GM23248 (cell line): ENCODE data around the gene RPS29. TPM values are rescaled to one million over a fixed set of nuclear protein-coding genes. Genes with fewer than 3 reads are reported as not detected.
A peak's percentile ranks its signal among the peaks of the same experiment; 100 is the strongest.

Experiments used
- DNase-seq: peaks from one replicate; pipeline ENCODE4 v3.0.0-alpha.2; 2015
- H2AFZ ChIP-seq: fragments of 200-600 bp; sonication (generic); 2 replicates; pipeline ENCODE4 v1.6.1; 2016; ENCODE audit warnings: antibody characterized with exemption
- H3F3A ChIP-seq: fragments of 200-600 bp; sonication (generic); 2 replicates; pipeline ENCODE4 v1.6.1; 2016; ENCODE audit warnings: mild to moderate bottlenecking, antibody characterized with exemption, mixed run types; ENCODE audit not compliant: insufficient read depth
- H3K27ac ChIP-seq: fragments of 200-600 bp; sonication (generic); 2 replicates; pipeline ENCODE4 v1.5.1; 2016; ENCODE audit warnings: mild to moderate bottlenecking
- H3K27me3 ChIP-seq: fragments of 200-600 bp; sonication (generic); replicated peaks from 2 replicates; pipeline ENCODE4 v1.6.1; 2016; ENCODE audit warnings: mild to moderate bottlenecking; ENCODE audit not compliant: insufficient read depth
- H3K36me3 ChIP-seq: fragments of 200-600 bp; sonication (generic); 2 replicates; pipeline ENCODE4 v1.6.1; 2016; ENCODE audit warnings: low read depth, mild to moderate bottlenecking
- H3K4me1 ChIP-seq: fragments of 200-600 bp; sonication (generic); 2 replicates; pipeline ENCODE4 v1.6.1; 2016; ENCODE audit warnings: mild to moderate bottlenecking; ENCODE audit not compliant: insufficient read depth
- H3K4me2 ChIP-seq: fragments of 200-600 bp; sonication (generic); one replicate; pipeline ENCODE4 v1.6.1; 2016; ENCODE audit warnings: mild to moderate bottlenecking; ENCODE audit not compliant: unreplicated experiment
- H3K4me3 ChIP-seq: fragments of 200-600 bp; sonication (generic); 2 replicates; pipeline ENCODE4 v1.5.1; 2016; ENCODE audit warnings: mild to moderate bottlenecking
- H3K79me2 ChIP-seq: fragments of 200-600 bp; sonication (generic); 2 replicates; pipeline ENCODE4 v1.6.1; 2016; ENCODE audit warnings: mild to moderate bottlenecking; ENCODE audit not compliant: insufficient read depth
- H3K9ac ChIP-seq: fragments of 200-600 bp; sonication (generic); 2 replicates; pipeline ENCODE4 v1.6.1; 2016; ENCODE audit warnings: mild to moderate bottlenecking
- H3K9me2 ChIP-seq: fragments of 200-600 bp; sonication (generic); 2 replicates; pipeline ENCODE4 v1.6.1; 2016; ENCODE audit warnings: mixed run types, mild to moderate bottlenecking, moderate library complexity; ENCODE audit not compliant: insufficient read depth
- H3K9me3 ChIP-seq: fragments of 200-600 bp; sonication (generic); one replicate; pipeline ENCODE4 v1.6.1; 2017; ENCODE audit warnings: low read depth
- H4K20me1 ChIP-seq: fragments of 200-600 bp; sonication (generic); 2 replicates; pipeline ENCODE4 v1.6.0; 2016; ENCODE audit not compliant: insufficient read depth
- EZH2 ChIP-seq: fragments of 200-600 bp; sonication (generic); IDR thresholded peaks from 2 replicates; pipeline ENCODE4 v1.6.1; 2018; ENCODE audit warnings: antibody characterized with exemption, mild to moderate bottlenecking; ENCODE audit not compliant: insufficient read depth, poor library complexity, severe bottlenecking
- EZH2phosphoT487 ChIP-seq: fragments of 200-600 bp; sonication (generic); IDR thresholded peaks from 2 replicates; pipeline ENCODE4 v1.6.1; 2018; ENCODE audit warnings: antibody characterized with exemption, moderate library complexity, mild to moderate bottlenecking, low read depth; ENCODE audit not compliant: insufficient read depth
- WGBS, 2 experiments: methylation state at CpG; one replicate each; pipeline ENCODE4 v1.1.6; 2015 to 2017; ENCODE audit warnings: low lambda C conversion rate in 2 of 2, low coverage in 1 of 2; ENCODE audit errors: missing lambda C conversion rate in 2 of 2; 5-methylcytosine and 5-hydroxymethylcytosine counted together
- in situ Hi-C: fragments of 300-500 bp; cut with MboI; formaldehyde crosslinking; loops from 2 replicates; pipeline ENCODE4 v1.15.0; 2020
- polyA plus RNA-seq: library from polyadenylated mRNA; unstranded; fragments of >200 nt; fragmentation: Nextera tagmentation; extraction: Ambion mirVana; gene quantifications from 2 replicates; pipeline ENCODE4 v1.2.1, GENCODE V29; 2016
- total RNA-seq: library from RNA; depleted of rRNA; stranded (reverse); fragments of >200 nt; shearing (Covaris generic); gene quantifications from 2 replicates; pipeline ENCODE4 v1.2.3, GENCODE V29; 2014

Gene RPS29
- total and polyA plus RNA-seq, 2 experiments from 2014 or later = 980 to 5,928 TPM

GRCh38 chr14:49550286-49551184, 35.6 kb downstream of the RPS29 start:
- no peaks in the 10 kb centered on the region for H3F3A ChIP-seq
- no peak overlapping the region for H3K4me3 ChIP-seq
- no peaks in the 10 kb centered on the region for H3K9me3 ChIP-seq
- WGBS, 2 experiments = 54 to 56% methylated on average over 5 of the region's 5 CpGs
- H3K4me2 ChIP-seq = peak overlapping the region; percentile 43
- no peak overlapping the region for H3K27ac ChIP-seq
- no peaks in the 10 kb centered on the region for H3K79me2 ChIP-seq
- no peaks in the 10 kb centered on the region; the same call in 1 of the 2 replicates for H3K27me3 ChIP-seq
- H3K36me3 ChIP-seq = no peaks in the 10 kb centered on the region
- DNase-seq = peak; percentile 38
- H3K9ac ChIP-seq = no peak overlapping the region
- TF ChIP-seq EZH2 = no peak
- no peak for TF ChIP-seq EZH2phosphoT487
- no peaks in the 10 kb centered on the region for H4K20me1 ChIP-seq
- H3K4me1 ChIP-seq = no peaks in the 10 kb centered on the region; the same call in 1 of the 2 replicates
- in situ Hi-C loops = no loop called here
- H3K9me2 ChIP-seq = no peaks in the 10 kb centered on the region
- H2AFZ ChIP-seq = no peak overlapping the region

- Histone ChIP-seq H2AFZ (no peak overlapping the region), H3K36me3 (no peaks in the 10 kb centered on the region), H3K4me2 (peak overlapping the region; percentile 43), H3F3A (no peaks in the 10 kb centered on the region), H3K4me1 (no peaks in the 10 kb centered on the region; the same call in 1 of the 2 replicates), H3K9me3 (no peaks in the 10 kb centered on the region), H4K20me1 (no peaks in the 10 kb centered on the region), H3K9ac (no peak overlapping the region), H3K4me3 (no peak overlapping the region), H3K27ac (no peak overlapping the region), H3K27me3 (no peaks in the 10 kb centered on the region; the same call in 1 of the 2 replicates), H3K9me2 (no peaks in the 10 kb centered on the region), H3K79me2 (no peaks in the 10 kb centered on the region)
- 14 to 21% methylated on average over 4 of the region's 4 CpGs for WGBS, 2 experiments
- TF ChIP-seq EZH2phosphoT487 (no peak), EZH2 (no peak)
- DNase-seq = peak; percentile 66
- in situ Hi-C loops = no loop called here
Observed at GRCh38 chr14:49549881-49550280, 36.3 kb downstream of the RPS29 start.

- no peaks in the 10 kb centered on the region for H4K20me1 ChIP-seq
- no peaks in the 10 kb centered on the region; the same call in 1 of the 2 replicates for H3K27me3 ChIP-seq
- H3K9me3 ChIP-seq = no peaks in the 10 kb centered on the region
- DNase-seq = no peak
- no peaks in the 10 kb centered on the region for H3K9me2 ChIP-seq
- no peak overlapping the region for H3K27ac ChIP-seq
- H3K9ac ChIP-seq = no peak overlapping the region
- H3K4me2 ChIP-seq = peak overlapping the region; percentile 43
- H3K4me1 ChIP-seq = no peaks in the 10 kb centered on the region; the same call in 1 of the 2 replicates
- TF ChIP-seq EZH2phosphoT487 (no peak), EZH2 (no peak)
- no peak overlapping the region for H3K4me3 ChIP-seq
- H3K79me2 ChIP-seq = no peaks in the 10 kb centered on the region
- no peaks in the 10 kb centered on the region for H3F3A ChIP-seq
- in situ Hi-C loops = no loop called here
- H3K36me3 ChIP-seq = no peaks in the 10 kb centered on the region
- WGBS, 2 experiments = 27 to 40% methylated on average over 1 of the region's 1 CpG
- no peak overlapping the region for H2AFZ ChIP-seq
Observed at GRCh38 chr14:49549446-49549845, 36.7 kb downstream of the RPS29 start.

- H3K9me2 ChIP-seq = no peaks in the 10 kb centered on the region
- H3K27ac ChIP-seq = no peak overlapping the region
- no peaks in the 10 kb centered on the region; the same call in 1 of the 2 replicates for H3K27me3 ChIP-seq
- no peaks in the 10 kb centered on the region for H3K79me2 ChIP-seq
- H4K20me1 ChIP-seq = no peaks in the 10 kb centered on the region
- DNase-seq = peak; percentile 22
- H3K9me3 ChIP-seq = no peaks in the 10 kb centered on the region
- H3K4me3 ChIP-seq = no peak overlapping the region
- no peak overlapping the region for H2AFZ ChIP-seq
- TF ChIP-seq EZH2 (no peak), EZH2phosphoT487 (no peak)
- H3F3A ChIP-seq = no peaks in the 10 kb centered on the region
- no peak overlapping the region for H3K9ac ChIP-seq
- WGBS, 2 experiments = 3 to 19% methylated on average over 1 of the region's 1 CpG
- no peaks in the 10 kb centered on the region; the same call in 1 of the 2 replicates for H3K4me1 ChIP-seq
- H3K4me2 ChIP-seq = no peak overlapping the region
- in situ Hi-C loops = no loop called here
- H3K36me3 ChIP-seq = no peaks in the 10 kb centered on the region
Observed at GRCh38 chr14:49546766-49547165, 39.4 kb downstream of the RPS29 start.
